Measurements from ENCODE around the gene GNPDA1.
A peak's percentile ranks its signal among the peaks of the same experiment; 100 is the strongest.

Gene GNPDA1

DNA sequence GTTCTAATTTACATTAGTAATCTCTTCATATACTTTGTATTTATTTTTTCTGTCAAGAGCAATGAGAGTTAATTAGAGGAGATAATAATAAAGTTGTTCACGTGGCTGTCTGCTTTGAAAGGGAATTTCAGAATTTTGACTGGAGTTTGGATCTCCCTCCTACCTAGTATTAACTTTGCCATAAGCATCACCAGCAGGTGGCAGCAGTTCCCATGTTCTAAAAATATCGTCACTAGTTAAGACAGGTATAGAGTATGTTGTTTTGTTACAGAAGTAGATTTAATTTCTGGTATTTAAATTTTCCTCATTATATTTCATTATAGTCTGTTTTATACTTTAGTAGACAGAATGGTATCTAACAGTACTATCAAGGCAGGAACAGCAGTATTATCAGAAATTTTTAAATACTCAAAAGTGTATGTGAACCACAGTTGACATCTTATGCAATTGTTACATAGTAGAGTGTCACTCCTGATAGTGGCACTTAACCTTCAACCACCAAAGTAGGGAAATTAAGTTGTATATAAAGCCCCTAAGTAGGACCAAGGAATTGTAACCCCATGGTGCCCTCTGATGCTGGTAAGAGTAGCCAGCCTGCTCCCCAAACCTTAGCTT lies 20.4 kb downstream of the GNPDA1 start:
- DNase-seq (ENCODE audit: low read depth in 2 of 2) = peak; percentile 61 to 74

DNA sequence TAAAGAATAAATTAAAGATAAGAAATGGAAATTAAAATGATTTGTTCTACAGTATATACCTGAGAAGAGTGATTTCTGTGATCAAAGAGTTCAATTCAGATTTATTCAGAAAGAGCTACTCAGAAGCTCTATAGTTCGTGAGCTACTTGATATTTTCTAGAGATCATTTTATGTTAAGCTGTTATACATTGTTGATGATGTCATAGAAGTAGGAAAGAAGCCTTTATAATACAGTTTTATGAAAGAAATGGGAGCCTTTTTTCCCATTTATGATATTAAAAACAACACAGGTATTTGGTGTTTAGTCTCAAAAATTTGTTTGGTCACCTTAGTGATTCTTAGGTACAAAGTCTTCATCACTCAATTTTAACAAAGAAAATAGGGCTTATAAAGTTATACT lies 23.1 kb downstream of the GNPDA1 start:
- no peak for DNase-seq (ENCODE audit: low read depth in 2 of 2)

DNA sequence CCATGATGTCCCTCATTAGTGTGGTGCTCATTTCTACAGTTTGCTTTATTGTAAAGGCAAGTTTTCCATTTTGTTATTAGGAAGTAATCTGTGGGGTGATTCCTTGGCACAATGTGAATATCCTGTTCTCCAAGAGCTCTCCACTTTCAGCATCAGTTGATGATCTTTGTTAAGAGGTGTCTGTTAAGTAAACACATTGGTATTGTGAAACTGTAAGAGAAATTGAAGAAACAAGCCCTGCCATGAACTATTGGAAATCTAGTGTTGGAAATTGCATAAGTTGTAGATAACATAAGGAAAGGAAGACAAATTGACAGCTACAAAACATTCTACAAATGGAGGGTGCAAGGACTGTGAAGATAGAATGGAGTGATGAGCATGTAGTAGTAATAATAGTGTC lies 26.8 kb downstream of the GNPDA1 start:
- DNase-seq (ENCODE audit: low read depth in 2 of 2) = no peak

DNA sequence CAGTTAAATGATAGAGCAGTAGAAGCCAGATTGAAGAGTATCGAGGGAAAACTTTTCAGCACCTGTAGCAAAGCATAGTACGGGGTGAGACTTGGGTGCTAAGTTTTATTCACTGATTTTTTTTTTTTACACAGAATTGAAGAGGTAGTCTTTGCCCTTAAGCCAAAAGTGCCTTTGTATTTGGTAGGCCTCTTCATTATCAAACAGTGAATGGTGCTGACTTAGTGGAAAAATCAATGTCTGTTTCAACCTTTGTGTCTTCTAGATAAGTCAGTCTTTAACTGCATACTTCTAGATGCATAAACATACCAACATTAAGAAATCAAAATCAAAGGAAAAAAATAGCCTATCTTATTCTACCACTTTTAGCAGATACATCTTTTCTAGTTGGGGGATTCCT lies 30.2 kb downstream of the GNPDA1 start:
- DNase-seq (ENCODE audit: low read depth in 2 of 2) = no peak

DNA sequence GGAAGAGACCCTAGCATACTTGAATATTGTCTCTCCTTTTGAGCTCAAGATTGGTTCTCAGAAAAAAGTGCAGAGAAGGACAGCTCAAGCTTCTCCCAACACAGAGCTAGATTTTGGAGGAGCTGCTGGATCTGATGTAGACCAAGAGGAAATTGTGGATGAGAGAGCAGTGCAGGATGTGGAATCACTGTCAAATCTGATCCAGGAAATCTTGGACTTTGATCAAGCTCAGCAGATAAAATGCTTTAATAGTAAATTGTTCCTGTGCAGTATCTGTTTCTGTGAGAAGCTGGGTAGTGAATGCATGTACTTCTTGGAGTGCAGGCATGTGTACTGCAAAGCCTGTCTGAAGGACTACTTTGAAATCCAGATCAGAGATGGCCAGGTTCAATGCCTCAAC lies 34.4 kb downstream of the GNPDA1 start:
- DNase-seq (ENCODE audit: low read depth in 2 of 2) = no peak

DNA sequence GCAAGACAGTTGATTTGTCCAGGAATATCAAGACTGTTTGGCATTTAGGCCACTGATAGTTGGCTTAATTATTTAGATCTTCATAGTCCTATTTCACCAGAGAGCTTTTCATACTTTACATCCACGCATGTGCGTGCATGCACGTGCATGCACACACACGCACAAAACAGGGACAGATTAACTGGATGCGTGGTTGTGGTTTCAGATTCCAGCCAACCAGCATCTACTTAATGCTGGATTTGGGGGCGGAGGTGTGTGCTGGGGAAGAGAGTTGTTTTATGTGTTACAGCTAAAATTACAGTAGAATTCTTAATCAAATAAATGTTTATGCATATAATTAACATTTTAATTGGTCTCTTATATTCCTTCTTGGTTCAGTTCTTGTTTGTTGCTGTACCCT lies 36.7 kb downstream of the GNPDA1 start:
- no peak for DNase-seq (ENCODE audit: low read depth in 2 of 2)

DNA sequence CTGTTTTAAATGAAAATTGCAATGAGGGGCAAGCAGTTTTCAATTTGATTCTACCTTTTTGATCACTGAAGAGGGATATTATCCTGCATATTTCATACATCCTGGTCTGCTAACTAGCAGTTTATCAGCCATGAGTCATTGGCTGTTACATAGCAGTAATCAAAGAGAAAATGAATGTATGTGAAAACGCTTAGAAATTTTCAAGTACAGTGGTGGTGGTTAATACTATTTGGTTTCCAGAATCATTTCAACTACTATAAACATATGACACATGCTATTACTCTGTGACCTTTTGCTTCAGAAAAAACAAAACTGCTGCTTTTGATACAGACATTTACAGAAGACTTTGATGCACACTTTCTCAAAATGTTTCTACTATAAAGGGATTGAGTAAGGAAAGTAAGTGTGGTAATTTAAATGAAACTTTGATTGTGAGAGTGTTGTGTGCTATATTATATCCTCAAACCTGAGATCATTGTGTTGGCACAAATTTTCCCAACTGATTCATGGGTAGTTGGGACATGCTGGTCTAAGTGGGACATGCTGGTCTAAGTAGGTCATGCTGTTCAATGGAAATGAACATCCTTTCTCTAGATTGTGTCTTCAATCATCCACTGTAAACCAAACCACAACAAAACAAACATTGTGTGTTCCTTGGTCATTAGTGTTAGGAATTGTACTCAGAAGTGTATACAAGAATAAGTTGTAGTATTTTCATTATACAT lies 38.8 kb downstream of the GNPDA1 start:
- DNase-seq (ENCODE audit: low read depth in 2 of 2) = no peak

DNA sequence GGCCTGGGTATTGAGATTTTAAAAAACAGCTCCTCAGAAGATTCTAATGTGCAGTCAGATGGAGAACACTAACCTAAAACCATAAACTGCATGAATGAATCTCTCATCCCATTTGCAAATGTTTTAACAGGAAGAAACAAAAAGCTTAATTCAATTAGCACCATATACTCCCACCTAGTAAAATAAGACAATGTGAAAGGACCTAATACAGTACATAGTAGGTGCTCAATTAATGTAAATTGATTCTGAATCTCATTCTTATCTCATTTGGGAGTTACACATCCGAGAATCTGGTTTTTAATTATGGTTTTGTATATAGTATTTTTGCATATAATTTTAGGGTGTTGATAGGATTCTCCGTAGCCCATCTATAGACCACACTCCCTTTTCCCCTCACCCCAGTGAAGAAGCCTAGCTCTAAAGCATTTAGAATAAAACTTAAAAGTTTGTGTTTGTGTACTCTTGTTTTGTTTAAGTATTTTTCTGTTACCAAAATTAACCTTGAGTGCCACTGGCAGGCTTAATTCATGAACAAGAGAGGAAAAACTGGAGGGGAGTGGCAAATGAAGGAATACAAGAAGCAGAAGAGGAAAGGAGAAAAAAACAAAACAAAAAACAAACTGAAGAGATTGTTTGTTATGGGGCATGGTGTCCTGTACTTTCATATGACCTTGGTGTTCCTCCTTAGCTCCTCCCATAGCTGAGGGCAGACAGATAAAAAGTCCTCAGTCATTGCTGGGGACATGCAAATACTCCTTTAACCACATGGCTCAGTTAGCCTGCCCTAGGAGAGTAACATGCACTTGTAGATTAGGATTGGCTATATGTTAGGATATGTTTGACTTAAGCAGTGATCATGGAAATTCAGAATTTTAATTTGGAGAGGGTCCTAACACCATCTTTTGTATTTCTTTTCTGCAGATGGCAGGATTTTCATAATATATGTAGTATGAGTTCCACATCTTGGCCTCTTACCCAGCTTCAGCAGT lies 42.8 kb downstream of the GNPDA1 start:
- no peak for DNase-seq (ENCODE audit: low read depth in 2 of 2)

DNA sequence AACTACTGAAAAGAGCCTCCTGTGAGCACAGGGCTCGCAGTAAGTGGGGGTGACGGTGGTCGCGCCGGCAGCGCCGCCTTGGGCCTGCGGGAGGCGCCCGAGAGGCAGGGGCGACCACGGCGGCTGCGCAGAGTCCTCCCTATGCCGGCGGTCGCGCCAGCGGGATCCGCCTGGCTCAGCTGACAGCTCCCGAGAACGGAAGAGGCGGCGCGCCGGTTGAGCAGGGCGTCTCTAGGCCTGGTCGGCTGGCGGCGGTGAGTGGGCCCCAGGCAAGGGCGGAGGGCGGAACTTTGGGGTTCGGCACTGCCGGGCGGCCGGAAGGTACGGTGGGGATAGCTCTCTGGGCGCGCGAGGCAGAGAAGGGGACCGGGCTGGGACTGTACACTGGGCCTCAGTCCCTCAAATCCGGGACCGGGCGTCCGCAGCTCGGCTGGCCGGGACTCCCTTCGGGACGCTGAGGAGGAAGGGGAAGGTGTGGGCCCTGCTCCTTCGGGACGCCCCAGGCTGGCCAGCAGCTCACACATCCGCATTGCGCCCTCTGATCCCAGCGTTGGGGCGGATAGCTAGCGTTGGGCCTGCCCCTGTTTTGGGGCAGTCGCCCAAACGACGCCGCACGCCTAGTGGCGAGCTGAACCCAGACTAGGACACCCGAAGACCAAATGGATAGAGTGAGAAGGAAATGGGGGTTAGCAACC lies 43.8 kb downstream of the GNPDA1 start, which contains the start of gene RNF14:
TSS of gene RNF14 (plus strand) at position 192 of the 695 bp plus-strand sequence. CDS start 4,484 bp downstream, outside the sequence.
- peak; percentile 79 to 88 for DNase-seq (ENCODE audit: low read depth in 2 of 2)

DNA sequence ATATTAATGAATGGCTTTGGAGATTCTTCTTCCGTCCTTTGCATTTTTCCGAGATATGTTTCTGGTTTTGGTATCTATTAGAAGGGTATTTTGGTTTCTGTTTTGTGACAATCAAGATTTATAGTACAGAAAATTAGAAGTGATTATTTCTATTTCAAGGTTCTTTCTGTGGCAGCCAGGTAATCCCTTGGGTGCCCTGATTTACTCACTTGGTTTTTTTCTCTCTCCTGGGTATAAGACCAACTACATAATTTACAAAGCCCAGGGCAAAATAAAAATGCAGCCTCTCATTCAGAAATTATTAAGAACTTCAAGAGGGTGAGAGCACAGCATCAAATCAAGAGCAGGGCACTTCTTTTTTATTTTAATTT lies 45.9 kb downstream of the GNPDA1 start:
- DNase-seq (ENCODE audit: low read depth in 2 of 2) = no peak

DNA sequence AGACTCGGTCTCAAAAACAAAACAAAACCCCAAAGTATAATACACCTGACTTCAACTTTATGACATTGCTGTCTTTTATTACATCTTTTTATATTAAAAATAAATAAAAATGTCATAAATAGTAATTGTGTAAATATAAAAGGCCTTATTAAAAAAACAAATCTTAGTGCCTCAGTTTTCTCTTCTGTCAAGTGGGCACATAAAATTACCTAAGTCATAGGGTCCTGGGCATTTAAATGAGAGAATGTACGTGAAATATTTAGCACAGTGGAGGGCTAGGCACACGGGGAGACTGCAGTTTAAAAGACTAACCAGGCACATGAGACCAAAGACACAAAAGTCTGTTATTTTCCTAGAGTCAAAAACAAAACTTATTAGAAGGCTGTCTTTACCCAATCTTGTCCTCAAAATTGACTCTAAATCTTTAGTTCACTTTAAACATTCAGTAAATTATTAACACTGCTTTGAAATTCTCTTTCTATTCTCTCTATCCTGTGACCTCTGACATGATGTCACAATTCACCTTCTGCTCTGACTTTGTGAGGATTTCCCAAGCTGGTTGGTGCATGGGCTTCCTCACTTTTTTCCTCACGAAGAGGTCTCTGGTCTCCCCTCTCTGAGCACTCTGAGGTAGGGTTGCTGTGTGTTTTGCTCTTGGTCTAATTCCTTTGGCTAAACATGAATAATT lies 46.4 kb downstream of the GNPDA1 start:
- DNase-seq (ENCODE audit: low read depth in 2 of 2) = no peak

DNA sequence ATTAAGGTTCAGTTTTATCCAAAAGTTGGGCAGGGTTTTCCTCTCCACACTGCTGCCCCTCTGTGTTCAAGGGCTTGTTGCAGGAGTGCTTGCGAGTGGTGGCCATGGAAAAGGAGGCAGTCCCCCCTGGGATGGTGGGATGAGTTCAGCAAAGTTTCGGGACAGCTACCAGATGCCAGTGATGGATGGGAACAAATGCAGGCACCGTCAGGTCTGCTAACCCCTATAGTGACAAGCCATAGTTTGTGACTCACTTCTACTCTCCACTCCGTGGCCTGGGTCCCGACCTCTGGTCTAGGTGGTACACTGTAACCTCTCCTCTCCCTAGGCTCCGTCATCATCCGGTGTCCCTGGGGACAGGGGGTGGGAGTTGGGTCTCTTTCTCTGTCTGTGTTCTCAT lies 47.8 kb downstream of the GNPDA1 start:
- DNase-seq (ENCODE audit: low read depth in 2 of 2) = no peak

DNA sequence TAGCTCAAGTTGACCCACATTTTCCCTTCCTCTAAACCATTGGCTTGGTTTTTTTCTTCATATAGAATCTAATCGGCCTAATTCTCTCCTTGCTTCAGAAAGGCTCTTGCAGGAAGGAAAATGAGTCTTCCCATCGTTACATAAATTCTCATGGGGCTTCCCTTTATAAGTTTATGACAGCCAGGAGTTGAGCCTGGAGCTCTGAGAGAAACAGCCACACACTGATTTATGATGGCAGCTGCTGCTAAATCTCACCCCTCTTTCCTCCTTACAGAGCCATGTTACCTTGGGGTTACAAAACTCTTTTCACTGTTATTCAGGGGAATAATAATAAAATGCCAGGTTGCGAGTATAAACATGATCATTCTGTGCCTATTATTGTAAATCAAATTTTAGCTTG lies 49.1 kb downstream of the GNPDA1 start:
- no peak for DNase-seq (ENCODE audit: low read depth in 2 of 2)

DNA sequence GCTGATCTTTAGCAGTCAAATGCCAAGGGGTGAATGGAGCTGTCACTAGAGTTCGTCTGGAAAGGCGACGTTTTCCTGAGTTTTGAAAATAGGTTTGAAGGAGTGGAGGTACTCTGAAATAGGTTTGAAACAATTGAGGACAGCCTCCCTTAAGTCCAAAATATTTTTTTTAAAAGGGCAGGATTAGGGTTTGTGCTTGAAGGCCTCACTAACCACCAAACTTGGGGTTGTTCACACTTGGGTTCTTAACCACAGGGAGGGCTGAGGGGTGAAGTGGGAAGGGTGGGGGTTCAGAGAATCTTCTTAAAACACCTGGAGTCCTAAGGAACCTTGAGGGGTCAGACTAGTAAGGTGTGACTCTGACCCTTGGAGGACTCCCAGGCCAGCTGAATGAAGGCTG lies 51.4 kb downstream of the GNPDA1 start:
- DNase-seq (ENCODE audit: low read depth in 2 of 2) = no peak

DNA sequence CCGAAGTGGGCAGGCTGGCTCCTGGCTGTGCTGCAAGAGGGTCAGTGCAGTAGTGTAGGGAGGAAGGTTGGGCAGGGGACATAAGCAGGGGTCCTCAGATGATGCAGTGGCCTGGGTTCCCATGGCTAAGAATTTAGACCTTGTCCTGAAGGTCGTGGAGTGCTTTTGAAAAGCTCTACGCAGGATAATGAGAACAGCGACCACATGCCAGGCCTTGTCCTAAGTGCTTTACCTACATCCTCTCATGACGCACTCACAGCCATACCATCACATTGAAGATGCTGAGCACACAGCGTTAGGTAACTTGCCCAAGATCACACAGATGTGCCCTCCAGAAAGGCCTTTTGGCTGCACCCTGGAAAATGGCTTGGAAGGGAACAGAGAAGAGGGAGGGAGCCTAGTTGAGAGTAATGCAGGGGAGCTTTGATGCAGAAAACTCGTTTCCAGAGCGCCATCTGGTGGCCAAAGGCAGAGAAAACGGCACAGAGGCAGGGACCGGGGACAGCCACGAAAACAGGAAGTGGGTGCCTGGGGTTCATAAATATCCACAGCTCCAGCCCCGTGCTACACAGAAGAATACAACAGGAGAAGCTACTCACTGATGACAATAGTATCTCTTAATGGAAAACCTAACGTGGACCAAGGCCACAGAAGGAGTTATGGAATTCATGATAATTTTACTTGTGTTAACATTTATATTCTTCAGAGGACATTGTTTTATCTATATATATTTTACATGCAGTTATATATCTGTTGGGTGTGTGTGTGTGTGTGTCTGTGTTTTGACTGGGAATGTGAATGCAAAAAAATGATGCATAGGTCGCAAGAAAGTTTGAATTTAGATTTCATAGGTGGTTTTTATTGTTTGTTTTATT lies 52.1 kb downstream of the GNPDA1 start:
- DNase-seq (ENCODE audit: low read depth in 2 of 2) = peak; percentile 82 to 83

DNA sequence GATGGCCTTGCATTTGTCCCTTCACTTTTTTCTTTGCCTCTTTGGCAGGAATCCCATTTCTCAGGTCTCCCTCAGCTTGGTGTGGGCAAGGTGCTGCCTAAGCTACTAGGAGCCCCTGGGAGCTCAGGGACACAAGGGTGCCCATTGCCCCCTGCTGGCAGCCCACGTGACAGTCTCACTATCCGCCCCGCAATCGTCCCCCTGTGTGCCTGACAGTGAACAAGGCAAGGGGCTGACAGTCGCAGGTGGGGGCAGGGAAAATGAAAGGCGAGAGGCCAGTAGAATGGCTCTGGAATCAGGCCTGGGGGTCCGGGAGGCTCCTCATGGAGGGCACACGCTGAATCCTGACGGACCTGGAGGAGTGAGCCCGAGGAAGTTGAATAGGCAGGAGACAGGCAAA lies 52.8 kb downstream of the GNPDA1 start:
- DNase-seq (ENCODE audit: low read depth in 2 of 2) = no peak

DNA sequence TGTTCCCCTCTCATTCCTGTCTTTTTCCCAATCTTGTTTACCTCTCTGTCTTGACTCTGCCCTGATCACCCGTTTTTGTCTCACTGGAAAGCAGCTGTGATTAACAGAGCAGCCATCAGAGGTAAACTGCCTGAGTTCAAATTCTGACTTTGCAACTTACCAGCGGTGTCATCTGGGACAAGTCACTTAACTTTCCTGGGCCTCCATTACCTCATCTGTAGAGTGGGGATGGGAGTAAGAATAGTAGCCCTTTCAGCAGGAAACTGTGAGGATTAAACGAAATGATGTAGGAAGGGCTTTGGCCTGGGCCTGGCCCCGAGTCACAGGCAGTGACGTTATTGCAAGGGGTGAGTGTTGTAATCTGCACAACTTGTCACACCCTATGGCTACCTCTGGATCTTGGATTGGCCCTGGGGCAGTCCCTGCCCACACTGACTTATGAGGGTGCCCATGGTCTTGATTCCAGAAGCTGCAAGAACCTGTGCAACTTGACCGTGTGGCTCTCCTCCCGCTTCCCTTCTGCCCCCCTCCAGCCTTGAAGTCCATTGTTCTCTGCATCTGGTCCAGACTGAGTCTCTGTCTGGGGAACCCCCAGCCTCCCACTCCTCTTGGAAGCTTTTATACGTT lies 54.2 kb downstream of the GNPDA1 start:
- DNase-seq (ENCODE audit: low read depth in 2 of 2) = no peak

DNA sequence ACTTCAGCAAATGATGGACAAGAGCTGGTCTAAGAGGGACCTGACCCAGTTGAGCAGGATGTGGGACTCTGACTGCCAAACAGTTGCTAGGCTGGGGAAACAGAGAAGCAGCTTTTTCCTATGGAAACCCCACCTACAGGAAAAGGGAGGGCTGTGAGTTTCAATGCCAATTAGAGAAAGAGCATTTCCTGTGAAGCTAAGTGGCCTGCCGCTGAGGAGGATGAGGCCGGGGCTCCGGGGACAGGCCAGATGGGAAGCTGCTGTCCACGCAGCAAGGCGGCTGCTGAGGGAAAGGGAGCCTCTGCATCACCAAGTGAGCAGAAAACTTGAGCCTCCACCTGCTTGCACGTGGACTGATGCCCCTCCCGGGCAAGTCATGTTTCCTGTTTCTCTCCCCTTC lies 54.7 kb downstream of the GNPDA1 start, which contains the start of gene PCDH12:
TSS of gene PCDH12 (minus strand) at position 90 of the 400 bp plus-strand sequence. CDS start 351 bp downstream, outside the sequence.
- no peak for DNase-seq (ENCODE audit: low read depth in 2 of 2)

DNA sequence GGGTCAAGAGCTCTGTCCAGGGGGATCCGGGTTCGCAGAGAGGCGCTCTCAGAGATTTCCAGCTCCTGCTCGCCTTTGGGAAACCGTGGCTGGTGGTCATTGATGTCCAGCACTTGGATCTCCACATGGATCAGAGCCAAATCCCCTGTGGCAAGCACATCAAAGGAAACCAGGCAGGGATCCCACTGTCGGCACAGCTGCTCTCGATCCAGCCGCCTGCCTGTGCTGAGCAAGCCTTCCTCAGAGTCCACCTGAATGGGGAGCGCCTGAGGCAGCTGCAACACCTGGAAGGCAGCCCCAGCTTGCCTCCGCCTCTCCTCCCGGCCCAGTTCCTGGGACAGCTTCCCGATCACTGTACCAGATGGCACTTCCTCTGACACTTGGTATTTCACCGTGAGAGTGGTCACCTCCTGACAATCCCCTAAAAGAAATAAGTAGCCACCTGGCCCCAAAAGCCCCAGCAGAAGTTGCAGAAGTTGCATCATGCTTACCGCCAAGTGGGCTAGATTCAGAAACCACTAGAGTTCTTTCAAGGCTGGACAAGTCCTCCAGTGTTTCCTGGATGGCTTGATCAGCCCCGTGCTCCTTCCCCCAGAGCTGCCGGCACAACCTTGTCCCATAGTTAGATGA lies 55.3 kb downstream of the GNPDA1 start:
- DNase-seq (ENCODE audit: low read depth in 2 of 2) = no peak

Measured in stimulated activated CD8-positive, alpha-beta memory T cell treated with anti-CD3 and anti-CD28 coated beads, Interleukin-7, amount 100 ng/mL, for 1 hour (primary cell).